T-cell (primary cell): ENCODE data around the gene PCNX3. TPM values are rescaled to one million over a fixed set of nuclear protein-coding genes. Genes with fewer than 3 reads are reported as not detected.

Experiments
- ATAC-seq, 4 experiments: fragments of 200-7000 bp in 3 of 4; fragments of 150-1000 bp in 1 of 4; cut with Tn5 transposase; replicated peaks in 1 of 4; 1 replicate in 3 of 4; 2 replicates in 1 of 4; pipeline ENCODE4 v1.10.0; 2021; ENCODE audit warnings: moderate library complexity in 3 of 4, mild to moderate bottlenecking in 2 of 4, moderate number of reproducible peaks in 1 of 4
- CTCF ChIA-PET, 2 donors: fragments of 300-600 bp; sonication (Branson Sonifier 250); formaldehyde crosslinking; loops; one replicate each; lab custom pipeline; 2022; ENCODE audit warnings: antibody characterized with exemption in 2 of 2; lab: Charles Lee
- POLR2A ChIA-PET, 2 donors: fragments of 300-600 bp; sonication (Branson Sonifier 250); formaldehyde crosslinking; loops; one replicate each; lab custom pipeline; 2022; ENCODE audit warnings: antibody characterized with exemption in 2 of 2; lab: Charles Lee
- DNase-seq, 35 experiments: peaks; one replicate each; pipeline versions ENCODE4 v3.0.0 to v3.0.0-alpha.2; 2013 to 2023
- H3K27ac ChIP-seq: one replicate; pipeline ENCODE4 v1.5.1; 2013; ENCODE audit warnings: low read length
- H3K27me3 ChIP-seq, 2 experiments: replicated peaks in 1 of 2; 1 replicate in 1 of 2; 2 replicates in 1 of 2; pipeline versions ENCODE4 v1.6.1 to v1.7.0; 2013; ENCODE audit warnings: low read length in 1 of 2, mixed read lengths in 1 of 2; ENCODE audit not compliant: control insufficient read depth in 2 of 2, insufficient read depth in 2 of 2; ENCODE audit errors: extremely low read depth in 1 of 2
- H3K36me3 ChIP-seq, 2 donors: 1 replicate in 1 of 2; 2 replicates in 1 of 2; pipeline versions ENCODE4 v1.6.1 to v1.7.0; 2013; ENCODE audit warnings: low read length in 1 of 2; ENCODE audit not compliant: control insufficient read depth in 2 of 2, insufficient read depth in 1 of 2; ENCODE audit errors: extremely low read depth in 1 of 2
- H3K4me1 ChIP-seq, 2 experiments: 1 replicate in 1 of 2; 2 replicates in 1 of 2; pipeline versions ENCODE4 v1.6.1 to v1.7.0; 2013; ENCODE audit warnings: low read length in 2 of 2, mixed read lengths in 1 of 2; ENCODE audit not compliant: insufficient read depth in 2 of 2, control insufficient read depth in 1 of 2; ENCODE audit errors: extremely low read depth in 1 of 2
- H3K4me3 ChIP-seq, 2 donors: 1 replicate in 1 of 2; 2 replicates in 1 of 2; pipeline versions ENCODE4 v1.5.1 to v1.7.0; 2013; ENCODE audit warnings: mild to moderate bottlenecking in 2 of 2, low read length in 1 of 2, moderate library complexity in 1 of 2; ENCODE audit not compliant: control insufficient read depth in 1 of 2; ENCODE audit errors: extremely low read depth in 1 of 2
- H3K9me3 ChIP-seq: 2 replicates; pipeline ENCODE4 v1.7.0; 2013
- H3K27ac Mint-ChIP-seq, 2 donors: one replicate each; pipeline ENCODE4 v1.8.0; 2020 to 2021; ENCODE audit warnings: mild to moderate bottlenecking in 2 of 2, mixed read lengths in 2 of 2
- H3K27me3 Mint-ChIP-seq, 2 donors: one replicate each; pipeline ENCODE4 v1.8.0; 2021 to 2022; ENCODE audit warnings: mixed read lengths in 2 of 2
- H3K36me3 Mint-ChIP-seq: one replicate; pipeline ENCODE4 v1.8.0; 2021; ENCODE audit warnings: mixed read lengths
- H3K4me1 Mint-ChIP-seq, 3 donors: one replicate each; pipeline ENCODE4 v1.8.0; 2020 to 2022; ENCODE audit warnings: mixed read lengths in 3 of 3, mild to moderate bottlenecking in 1 of 3
- H3K4me3 Mint-ChIP-seq, 3 donors: one replicate each; pipeline ENCODE4 v1.8.0; 2020 to 2022; ENCODE audit warnings: mild to moderate bottlenecking in 3 of 3, mixed read lengths in 3 of 3, moderate library complexity in 3 of 3
- H3K9me3 Mint-ChIP-seq, 3 donors: one replicate each; pipeline ENCODE4 v1.8.0; 2020 to 2022; ENCODE audit warnings: mixed read lengths in 3 of 3
- WGBS: methylation state at CpG from one replicate; pipeline ENCODE4 v1.1.5; 2013; ENCODE audit warnings: missing lambda C conversion rate; ENCODE audit not compliant: insufficient coverage; 5-methylcytosine and 5-hydroxymethylcytosine counted together
- total RNA-seq, 35 experiments: library from RNA in 6 of 35; stranded (reverse) in 6 of 35; fragments of 120-200 nt in 1 of 35; gene quantifications; one replicate each; pipeline versions ENCODE4 v1.2.1 to v1.2.4 and lab custom pipeline; 2013 to 2026

PCNX3 gene
- total RNA-seq, 5 donors from 2014 or later (not counting 1 experiment from before 2014, with no cell fraction given) = 54.2 to 74.7 (median 66.8) TPM

DNA sequence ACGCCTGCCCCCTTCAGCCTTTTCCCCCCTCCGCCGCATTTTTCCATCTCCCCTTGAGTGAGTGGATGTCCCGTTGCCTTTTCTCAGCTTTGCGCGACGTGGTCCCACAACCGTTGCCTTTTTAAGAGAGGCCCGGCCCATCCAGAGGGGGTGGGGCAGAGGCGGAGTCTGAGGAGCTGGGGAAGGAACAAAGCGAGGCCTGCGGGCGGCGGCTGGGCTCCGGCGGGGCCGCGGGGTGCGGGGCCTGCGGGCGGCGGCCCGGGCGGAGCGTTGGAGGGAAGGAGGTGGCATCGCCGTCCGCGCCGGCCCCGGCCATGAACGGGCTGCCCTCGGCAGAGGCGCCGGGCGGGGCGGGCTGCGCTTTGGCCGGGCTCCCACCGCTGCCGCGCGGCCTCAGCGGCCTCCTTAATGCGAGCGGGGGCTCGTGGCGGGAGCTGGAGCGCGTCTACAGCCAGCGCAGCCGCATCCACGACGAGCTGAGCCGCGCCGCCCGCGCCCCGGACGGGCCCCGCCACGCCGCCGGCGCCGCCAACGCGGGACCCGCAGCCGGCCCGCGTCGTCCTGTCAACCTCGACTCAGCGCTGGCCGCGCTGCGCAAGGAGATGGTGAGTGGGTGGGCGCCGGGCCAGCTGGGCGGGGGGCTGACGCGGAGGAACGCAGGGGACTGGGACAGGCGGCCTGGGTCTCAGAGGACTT is 43.1 kb upstream of the PCNX3 start, which contains the start of gene FAM89B:
FAM89B (plus strand) TSS at position 183 of the 696 bp plus-strand sequence; CDS start at position 315, 132 bp downstream.
- peak; percentile 23 to 31 (median 30) for ATAC-seq
- Histone ChIP-seq H3K36me3 (peaks cover 0 to 13% of the 10 kb centered on the region in 2 donors), H3K4me1 (peaks cover 29 to 81% of the 10 kb centered on the region in 2 experiments), H3K27ac (peak within 1 kb of the TSS; percentile 100), H3K9me3 (no peaks in the 10 kb centered on the region), H3K27me3 (no peaks in the 10 kb centered on the region), H3K4me3 (peak within 1 kb of the TSS; percentile 76 to 83)
- no peaks in the 10 kb centered on the region for H3K9me3 Mint-ChIP-seq
- peak within 1 kb of the TSS; percentile 98 to 99 (median 98) for H3K4me3 Mint-ChIP-seq
- no peaks in the 10 kb centered on the region for H3K27me3 Mint-ChIP-seq
- H3K36me3 Mint-ChIP-seq = peaks cover 9% of the 10 kb centered on the region
- DNase-seq = peak; percentile 76 to 92 (median 86)
- ChIA-PET POLR2A (interaction anchor here (0.5 to 1.2 kb wide), 4 partner anchors 11 to 47 kb away, joined by 3 to 10 read pairs (median 6); partner anchors contain the start of genes PCNX3 (in 1 of the 2) and SCYL1 (in 1 of the 2)), CTCF (interaction anchor here in 1 of 2 donors (0.5 to 1.1 kb wide), 2 partner anchors 26 to 544 kb away, joined by 3 to 4 read pairs; no protein-coding TSS in a partner anchor)
- WGBS = under 1% methylated on average over 74 of the region's 86 CpGs
- peaks cover 64 to 73% (median 68%) of the 10 kb centered on the region in 3 donors for H3K4me1 Mint-ChIP-seq
- H3K27ac Mint-ChIP-seq = peak within 1 kb of the TSS; percentile 93 to 95

DNA sequence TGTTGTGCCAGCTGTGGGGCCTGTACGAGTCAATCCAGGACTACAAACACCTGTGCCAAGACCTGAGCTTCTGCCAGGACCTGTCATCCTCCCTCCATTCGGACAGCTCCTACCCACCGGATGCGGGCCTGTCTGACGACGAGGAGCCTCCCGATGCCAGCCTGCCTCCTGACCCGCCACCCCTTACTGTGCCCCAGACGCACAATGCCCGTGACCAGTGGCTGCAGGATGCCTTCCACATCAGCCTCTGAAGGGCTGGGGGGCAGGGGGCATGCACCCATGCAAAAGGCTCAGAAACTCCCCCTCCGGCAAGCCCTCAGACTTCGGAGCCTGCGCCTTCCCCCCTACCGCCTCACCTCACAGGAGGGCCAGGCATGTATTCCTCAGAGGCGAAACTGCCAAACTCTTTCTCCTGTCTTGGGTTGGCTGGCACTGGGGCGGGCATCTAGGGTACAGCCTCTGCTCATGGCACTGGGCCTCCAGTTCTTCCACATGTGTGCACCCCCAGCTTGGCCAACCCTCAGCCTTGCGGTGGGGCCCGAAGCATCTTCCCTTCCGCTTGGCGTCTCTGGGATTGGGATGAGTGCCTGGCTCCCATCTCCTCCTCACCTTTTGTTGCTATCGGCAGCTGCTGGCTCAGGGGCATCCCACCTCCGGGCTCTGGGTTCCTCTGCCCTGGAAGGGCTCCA is 42.0 kb upstream of the PCNX3 start:
- Histone ChIP-seq H3K36me3 (peaks cover under 1 to 11% of the 10 kb centered on the region in 2 donors), H3K27ac (peak overlapping the region; percentile 86), H3K4me3 (peak overlapping the region; percentile 63 to 83), H3K9me3 (no peaks in the 10 kb centered on the region), H3K4me1 (peaks cover 34 to 81% of the 10 kb centered on the region in 2 experiments), H3K27me3 (no peaks in the 10 kb centered on the region)
- ChIA-PET CTCF (interaction anchor here in 1 of 2 donors (0.5 kb wide), 1 partner anchor 15 kb away, joined by 3 read pairs; no protein-coding TSS in a partner anchor), POLR2A (no interaction called here)
- DNase-seq (peak in 1 of 35 experiments; percentile 37), ATAC-seq (no peak)
- H3K27ac Mint-ChIP-seq = peak overlapping the region; percentile 89 to 95
- no peaks in the 10 kb centered on the region for H3K9me3 Mint-ChIP-seq
- H3K27me3 Mint-ChIP-seq = no peaks in the 10 kb centered on the region
- H3K4me3 Mint-ChIP-seq = peak overlapping the region; percentile 83 to 98 (median 93)
- WGBS = 15% methylated on average over 19 of the region's 22 CpGs
- peaks cover 65 to 72% (median 69%) of the 10 kb centered on the region in 3 donors for H3K4me1 Mint-ChIP-seq
- H3K36me3 Mint-ChIP-seq = peaks cover 9% of the 10 kb centered on the region

- Mint-ChIP-seq H3K36me3 (peaks cover 8% of the 10 kb centered on the region), H3K27ac (peak overlapping the region; percentile 95 to 96), H3K4me1 (peaks cover 63 to 68% (median 65%) of the 10 kb centered on the region in 3 donors), H3K9me3 (no peaks in the 10 kb centered on the region), H3K27me3 (no peaks in the 10 kb centered on the region), H3K4me3 (peak overlapping the region; percentile 87 to 98 (median 93))
- no peaks in the 10 kb centered on the region for H3K9me3 ChIP-seq
- DNase-seq (peak; percentile 59 to 93 (median 74)), ATAC-seq (peak; percentile 27 to 39 (median 30))
- peak overlapping the region; percentile 63 to 83 for H3K4me3 ChIP-seq
- ChIA-PET POLR2A (no interaction called here), CTCF (no interaction called here)
- peaks cover 31 to 81% of the 10 kb centered on the region in 2 experiments for H3K4me1 ChIP-seq
- no peaks in the 10 kb centered on the region for H3K27me3 ChIP-seq
- peaks cover 5 to 10% of the 10 kb centered on the region in 2 donors for H3K36me3 ChIP-seq
- peak overlapping the region; percentile 86 for H3K27ac ChIP-seq
- WGBS = 2% methylated on average over 29 of the region's 67 CpGs
Measured at GRCh38 chr11:65574109-65574810, 41.3 kb upstream of the PCNX3 start.

- peaks cover 10 to 15% of the 10 kb centered on the region in 2 donors for H3K36me3 ChIP-seq
- H3K9me3 ChIP-seq = no peaks in the 10 kb centered on the region
- H3K4me1 Mint-ChIP-seq = peaks cover 57 to 66% (median 64%) of the 10 kb centered on the region in 3 donors
- no peaks in the 10 kb centered on the region for H3K27me3 ChIP-seq
- H3K27me3 Mint-ChIP-seq = no peaks in the 10 kb centered on the region
- ATAC-seq (peak; percentile 4 to 10 (median 6)), DNase-seq (peak in 14 of 35 experiments; percentile 24 to 72 (median 40))
- H3K9me3 Mint-ChIP-seq = no peaks in the 10 kb centered on the region
- H3K27ac ChIP-seq = peak overlapping the region; percentile 86
- ChIA-PET CTCF (interaction anchor here (0.5 to 1.8 kb wide), 6 partner anchors 9 to 243 kb away, joined by 3 to 7 read pairs (median 4); partner anchors contain the start of gene PCNX3 (in 1 of the 2)), POLR2A (interaction anchor here in 1 of 2 donors (0.6 kb wide), 1 partner anchor 28 kb away, joined by 3 read pairs; no protein-coding TSS in a partner anchor)
- peak overlapping the region; percentile 63 to 79 for H3K4me3 ChIP-seq
- H3K4me3 Mint-ChIP-seq = peak overlapping the region; percentile 87 to 98 (median 93)
- H3K4me1 ChIP-seq = peaks cover 31 to 78% of the 10 kb centered on the region in 2 experiments
- peaks cover 11% of the 10 kb centered on the region for H3K36me3 Mint-ChIP-seq
- WGBS = 1% methylated on average over 14 of the region's 28 CpGs
- H3K27ac Mint-ChIP-seq = peak overlapping the region; percentile 93 to 96
Measured at GRCh38 chr11:65574811-65575567, 40.6 kb upstream of the PCNX3 start.

DNA sequence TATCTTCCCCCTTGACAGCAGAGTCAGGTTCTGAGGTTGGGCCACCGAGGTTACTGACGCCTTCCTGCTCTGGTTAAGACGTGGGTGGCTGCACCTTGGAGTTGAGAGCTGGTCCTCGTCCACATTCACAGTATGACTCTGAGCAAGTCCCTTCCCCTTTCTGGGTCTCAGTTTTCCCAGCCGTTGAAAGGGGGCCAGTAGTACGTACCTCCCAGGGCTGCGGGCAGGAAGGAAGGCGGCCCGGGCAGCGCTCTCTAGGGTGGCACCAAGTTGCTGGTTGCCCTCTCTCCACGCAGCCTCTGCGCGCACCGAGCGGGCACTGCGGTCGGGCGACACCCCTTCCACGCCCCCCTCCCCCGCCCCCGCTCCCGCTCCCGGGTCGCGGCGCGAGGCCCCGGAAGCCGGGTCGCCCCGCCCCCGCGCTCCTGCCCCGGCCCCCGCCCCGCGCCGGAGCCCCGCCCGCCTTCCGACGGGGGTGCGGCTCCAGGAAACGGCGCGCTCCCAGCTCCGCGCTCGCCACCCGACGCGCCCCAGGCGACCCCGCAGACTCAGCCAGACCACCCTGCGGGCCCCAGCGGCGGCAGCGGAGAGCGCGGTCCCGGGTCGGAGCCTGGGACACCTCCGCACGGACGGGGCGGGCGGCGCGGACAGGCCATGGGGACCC is 39.9 kb upstream of the PCNX3 start, which contains the start of gene EHBP1L1:
EHBP1L1 (plus strand) TSS at position 486 of the 664 bp plus-strand sequence. CDS start 250 bp downstream, outside the sequence.
- peaks cover 54 to 64% (median 58%) of the 10 kb centered on the region in 3 donors for H3K4me1 Mint-ChIP-seq
- H3K9me3 Mint-ChIP-seq = no peaks in the 10 kb centered on the region
- peak within 1 kb of the TSS; percentile 87 to 98 (median 93) for H3K4me3 Mint-ChIP-seq
- POLR2A ChIA-PET = interaction anchor here (0.5 to 0.7 kb wide), 3 partner anchors 10 to 29 kb away, joined by 3 to 4 read pairs (median 3); no protein-coding TSS in a partner anchor
- Histone ChIP-seq H3K9me3 (no peaks in the 10 kb centered on the region), H3K36me3 (peaks cover 10 to 22% of the 10 kb centered on the region in 2 donors), H3K4me3 (peak within 1 kb of the TSS; percentile 78 to 79), H3K27me3 (no peaks in the 10 kb centered on the region), H3K4me1 (peaks cover 31 to 75% of the 10 kb centered on the region in 2 experiments), H3K27ac (peak within 1 kb of the TSS; percentile 86)
- peaks cover 12% of the 10 kb centered on the region for H3K36me3 Mint-ChIP-seq
- H3K27ac Mint-ChIP-seq = peak within 1 kb of the TSS; percentile 93 to 96
- 0% methylated on average over 48 of the region's 69 CpGs for WGBS
- ATAC-seq (peak; percentile 43 to 54 (median 47)), DNase-seq (peak; percentile 51 to 87 (median 71))
- CTCF ChIA-PET = interaction anchor here (0.5 to 1.8 kb wide), 6 partner anchors 9 to 242 kb away, joined by 3 to 7 read pairs (median 4); partner anchors contain the start of gene PCNX3 (in 1 of the 2)
- no peaks in the 10 kb centered on the region for H3K27me3 Mint-ChIP-seq
